ENCODE data around the gene MAST1. TPM values are rescaled to one million over a fixed set of nuclear protein-coding genes. Genes with fewer than 3 reads are reported as not detected.
A peak's percentile ranks its signal among the peaks of the same experiment; 100 is the strongest.

MAST1 gene
- total and polyA plus RNA-seq, 4 donors, result 0.08 to 0.54 (median 0.23) TPM

DNA sequence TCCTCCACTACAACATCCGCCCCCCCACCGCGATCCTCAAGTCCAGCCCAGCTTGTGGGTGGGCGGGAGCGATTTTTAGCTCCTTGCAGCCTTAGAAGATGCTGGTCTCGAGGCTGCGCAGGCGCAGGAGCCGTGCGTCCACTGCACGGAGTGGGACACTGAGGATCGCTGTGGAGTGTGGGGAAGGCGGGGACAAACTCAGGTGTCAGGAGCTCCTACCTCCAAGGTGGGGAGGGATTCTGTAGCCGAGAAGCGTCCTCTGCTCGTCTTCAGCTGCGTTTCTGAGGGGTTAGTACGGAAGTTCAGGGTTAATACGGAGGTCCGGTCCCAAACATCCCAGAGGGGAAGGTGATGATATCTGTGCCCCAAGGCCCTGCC is 3.8 kb upstream of the MAST1 start, which contains the start of gene RTBDN:
RTBDN (minus strand) TSS at position 14 of the 378 bp plus-strand sequence. CDS start 4,600 bp downstream, outside the sequence.
- peaks cover 0 to 15% (median 4%) of the 10 kb centered on the region in 4 donors for H3K4me1 ChIP-seq (ENCODE audit: control insufficient read depth in 4 of 4, insufficient read depth in 4 of 4, low read length in 3 of 4)
- WGBS, result 11% methylated on average over 20 of the region's 20 CpGs
- DNase-seq (ENCODE audit: low spot score), result no peak
- H3K4me3 ChIP-seq (ENCODE audit: low read depth in 1 of 3, low read length in 3 of 3), result peak within 1 kb of the TSS in 1 of 3 donors; percentile 52
- H3K36me3 ChIP-seq (ENCODE audit: control insufficient read depth in 4 of 4, insufficient read depth in 3 of 4, low read depth in 1 of 4, low read length in 3 of 4), result no peaks in the 10 kb centered on the region
- no peak within 1 kb of the TSS for H3K27ac ChIP-seq (ENCODE audit: low read depth in 1 of 2, low read length in 2 of 2)
- no peak for TF ChIP-seq RAD21 (IDR thresholded peaks at IDR 0.05)
- no peak for TF ChIP-seq CTCF (IDR thresholded peaks at IDR 0.05; ENCODE audit: low read depth, low read length, missing input control)
- no peak for TF ChIP-seq GABPA (IDR thresholded peaks at IDR 0.05 in 1 of 2, conservative IDR thresholded peaks at IDR 0.05 in 1 of 2)
- TF ChIP-seq NR2F2 (IDR thresholded peaks at IDR 0.05), result no peak
- no peak for TF ChIP-seq YY1 (IDR thresholded peaks at IDR 0.05)
- TF ChIP-seq, protein P1, sequence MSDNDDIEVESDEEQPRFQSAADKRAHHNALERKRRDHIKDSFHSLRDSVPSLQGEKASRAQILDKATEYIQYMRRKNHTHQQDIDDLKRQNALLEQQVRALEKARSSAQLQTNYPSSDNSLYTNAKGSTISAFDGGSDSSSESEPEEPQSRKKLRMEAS (IDR thresholded peaks at IDR 0.05), result no peak
- no peak for TF ChIP-seq ATF3 (IDR thresholded peaks at IDR 0.05)
- TF ChIP-seq HNF4A (conservative IDR thresholded peaks at IDR 0.05), result no peak
- no peak for TF ChIP-seq RXRA (IDR thresholded peaks at IDR 0.05)
- TF ChIP-seq ZBTB33 (IDR thresholded peaks at IDR 0.05), result no peak
- TF ChIP-seq FOXA1 (IDR thresholded peaks at IDR 0.05), result no peak
- no peak for TF ChIP-seq JUND (IDR thresholded peaks at IDR 0.05)
- TF ChIP-seq HNF4G (IDR thresholded peaks at IDR 0.05), result no peak
- TF ChIP-seq FOXA2 (IDR thresholded peaks at IDR 0.05), result no peak
- TF ChIP-seq, protein P2, sequence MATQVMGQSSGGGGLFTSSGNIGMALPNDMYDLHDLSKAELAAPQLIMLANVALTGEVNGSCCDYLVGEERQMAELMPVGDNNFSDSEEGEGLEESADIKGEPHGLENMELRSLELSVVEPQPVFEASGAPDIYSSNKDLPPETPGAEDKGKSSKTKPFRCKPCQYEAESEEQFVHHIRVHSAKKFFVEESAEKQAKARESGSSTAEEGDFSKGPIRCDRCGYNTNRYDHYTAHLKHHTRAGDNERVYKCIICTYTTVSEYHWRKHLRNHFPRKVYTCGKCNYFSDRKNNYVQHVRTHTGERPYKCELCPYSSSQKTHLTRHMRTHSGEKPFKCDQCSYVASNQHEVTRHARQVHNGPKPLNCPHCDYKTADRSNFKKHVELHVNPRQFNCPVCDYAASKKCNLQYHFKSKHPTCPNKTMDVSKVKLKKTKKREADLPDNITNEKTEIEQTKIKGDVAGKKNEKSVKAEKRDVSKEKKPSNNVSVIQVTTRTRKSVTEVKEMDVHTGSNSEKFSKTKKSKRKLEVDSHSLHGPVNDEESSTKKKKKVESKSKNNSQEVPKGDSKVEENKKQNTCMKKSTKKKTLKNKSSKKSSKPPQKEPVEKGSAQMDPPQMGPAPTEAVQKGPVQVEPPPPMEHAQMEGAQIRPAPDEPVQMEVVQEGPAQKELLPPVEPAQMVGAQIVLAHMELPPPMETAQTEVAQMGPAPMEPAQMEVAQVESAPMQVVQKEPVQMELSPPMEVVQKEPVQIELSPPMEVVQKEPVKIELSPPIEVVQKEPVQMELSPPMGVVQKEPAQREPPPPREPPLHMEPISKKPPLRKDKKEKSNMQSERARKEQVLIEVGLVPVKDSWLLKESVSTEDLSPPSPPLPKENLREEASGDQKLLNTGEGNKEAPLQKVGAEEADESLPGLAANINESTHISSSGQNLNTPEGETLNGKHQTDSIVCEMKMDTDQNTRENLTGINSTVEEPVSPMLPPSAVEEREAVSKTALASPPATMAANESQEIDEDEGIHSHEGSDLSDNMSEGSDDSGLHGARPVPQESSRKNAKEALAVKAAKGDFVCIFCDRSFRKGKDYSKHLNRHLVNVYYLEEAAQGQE (IDR thresholded peaks at IDR 0.05), result no peak
- no peak for TF ChIP-seq TAF1 (conservative IDR thresholded peaks at IDR 0.05)
- H3K9me3 ChIP-seq (ENCODE audit: control insufficient read depth in 4 of 4, low read length in 3 of 4), result no peaks in the 10 kb centered on the region
- H3K27me3 ChIP-seq (ENCODE audit: control insufficient read depth in 4 of 4, insufficient read depth in 4 of 4, low read length in 3 of 4), result peaks cover 0 to 25% (median 18%) of the 10 kb centered on the region in 4 donors
- no peak within 1 kb of the TSS for H3K9ac ChIP-seq (ENCODE audit: low read depth in 1 of 2, low read length in 2 of 2)
